Mononuclear cell (primary cell): ENCODE measurements around the gene IRF2. TPM values are rescaled to one million over a fixed set of nuclear protein-coding genes. Genes with fewer than 3 reads are reported as not detected.

ENCODE experiments used
- H3K27me3 ChIP-seq: 2 replicates; pipeline ENCODE4 v1.6.0; 2011; ENCODE audit warnings: low read length, control low read depth; ENCODE audit not compliant: insufficient read depth
- H3K4me1 ChIP-seq: 2 replicates; pipeline ENCODE4 v1.5.1; 2011; ENCODE audit warnings: mild to moderate bottlenecking, low read length, control low read depth; ENCODE audit not compliant: insufficient read depth
- H3K4me3 ChIP-seq: 2 replicates; pipeline ENCODE4 v1.5.1; 2011; ENCODE audit warnings: mild to moderate bottlenecking, low read length, moderate library complexity
- H3K9me3 ChIP-seq: 2 replicates; pipeline ENCODE4 v1.5.1; 2011; ENCODE audit warnings: low read depth, mild to moderate bottlenecking, control low read depth, low read length
- total RNA-seq: library from RNA; depleted of rRNA; stranded (reverse); fragments of >200 nt; gene quantifications from one replicate; pipeline ENCODE4 v1.2.3, GENCODE V29; 2012

Gene IRF2
- total RNA-seq, 1 donor, result 13.1 TPM

- H3K4me3 ChIP-seq, result no peak overlapping the region
- H3K27me3 ChIP-seq, result no peaks in the 10 kb centered on the region
- H3K9me3 ChIP-seq, result no peaks in the 10 kb centered on the region
- H3K4me1 ChIP-seq, result peaks cover 32% of the 10 kb centered on the region
Observed at GRCh38 chr4:184402239-184402638, 72.1 kb downstream of the IRF2 start.

GRCh38 chr4:184401397-184402171 lies 72.8 kb downstream of the IRF2 start:
- H3K9me3 ChIP-seq, result no peaks in the 10 kb centered on the region
- H3K4me3 ChIP-seq, result no peak overlapping the region
- H3K4me1 ChIP-seq, result peaks cover 32% of the 10 kb centered on the region
- H3K27me3 ChIP-seq, result no peaks in the 10 kb centered on the region

GRCh38 chr4:184400891-184401290 lies 73.5 kb downstream of the IRF2 start:
- no peaks in the 10 kb centered on the region for H3K9me3 ChIP-seq
- no peak overlapping the region for H3K4me3 ChIP-seq
- peaks cover 35% of the 10 kb centered on the region for H3K4me1 ChIP-seq
- no peaks in the 10 kb centered on the region for H3K27me3 ChIP-seq

- Histone ChIP-seq H3K27me3 (no peaks in the 10 kb centered on the region), H3K9me3 (no peaks in the 10 kb centered on the region), H3K4me1 (peaks cover 40% of the 10 kb centered on the region), H3K4me3 (no peak overlapping the region)
Observed at GRCh38 chr4:184400375-184400870, 73.9 kb downstream of the IRF2 start.

- Histone ChIP-seq H3K4me1 (peaks cover 49% of the 10 kb centered on the region), H3K9me3 (no peaks in the 10 kb centered on the region), H3K4me3 (no peak overlapping the region), H3K27me3 (no peaks in the 10 kb centered on the region)
Observed at GRCh38 chr4:184399512-184399908, 74.8 kb downstream of the IRF2 start.

GRCh38 chr4:184398741-184399511 lies 75.4 kb downstream of the IRF2 start:
- Histone ChIP-seq H3K27me3 (no peaks in the 10 kb centered on the region), H3K9me3 (no peaks in the 10 kb centered on the region), H3K4me1 (peaks cover 55% of the 10 kb centered on the region), H3K4me3 (no peak overlapping the region)

GRCh38 chr4:184397516-184398163 lies 76.7 kb downstream of the IRF2 start:
- Histone ChIP-seq H3K4me3 (no peak overlapping the region), H3K9me3 (no peaks in the 10 kb centered on the region), H3K4me1 (peaks cover 68% of the 10 kb centered on the region)

GRCh38 chr4:184396570-184397515 lies 77.5 kb downstream of the IRF2 start:
- Histone ChIP-seq H3K4me1 (peaks cover 76% of the 10 kb centered on the region), H3K27me3 (no peaks in the 10 kb centered on the region), H3K4me3 (no peak overlapping the region), H3K9me3 (no peaks in the 10 kb centered on the region)

More at GRCh38 chr4:184397516-184398163, 76.7 kb downstream of the IRF2 start:
- H3K27me3 ChIP-seq, result no peaks in the 10 kb centered on the region

GRCh38 chr4:184395971-184396391 lies 78.4 kb downstream of the IRF2 start:
- no peak overlapping the region for H3K4me3 ChIP-seq
- H3K4me1 ChIP-seq, result peaks cover 78% of the 10 kb centered on the region
- no peaks in the 10 kb centered on the region for H3K9me3 ChIP-seq
- H3K27me3 ChIP-seq, result no peaks in the 10 kb centered on the region

- Histone ChIP-seq H3K9me3 (no peaks in the 10 kb centered on the region), H3K27me3 (no peaks in the 10 kb centered on the region), H3K4me1 (peaks cover 73% of the 10 kb centered on the region), H3K4me3 (no peak overlapping the region)
Observed at GRCh38 chr4:184395451-184395917, 78.9 kb downstream of the IRF2 start.

- H3K4me3 ChIP-seq, result no peak overlapping the region
- peaks cover 74% of the 10 kb centered on the region for H3K4me1 ChIP-seq
- H3K27me3 ChIP-seq, result no peaks in the 10 kb centered on the region
- no peaks in the 10 kb centered on the region for H3K9me3 ChIP-seq
Observed at GRCh38 chr4:184392748-184393559, 81.4 kb downstream of the IRF2 start.

GRCh38 chr4:184392316-184392715 lies 82.0 kb downstream of the IRF2 start:
- Histone ChIP-seq H3K4me1 (peaks cover 70% of the 10 kb centered on the region), H3K4me3 (no peak overlapping the region), H3K27me3 (no peaks in the 10 kb centered on the region), H3K9me3 (no peaks in the 10 kb centered on the region)

GRCh38 chr4:184389978-184390900 lies 84.1 kb downstream of the IRF2 start:
- H3K4me1 ChIP-seq, result peaks cover 70% of the 10 kb centered on the region
- H3K4me3 ChIP-seq, result no peak overlapping the region
- H3K27me3 ChIP-seq, result no peaks in the 10 kb centered on the region
- H3K9me3 ChIP-seq, result no peaks in the 10 kb centered on the region
